Transverse colon (tissue), 4 donors: ENCODE results near the gene ULK4. TPM values are rescaled to one million over a fixed set of nuclear protein-coding genes. Genes with fewer than 3 reads are reported as not detected.

Experiments
- DNase-seq: peaks from one replicate; pipeline ENCODE4 v3.0.0-alpha.2; 2019
- H3K27ac ChIP-seq, 4 donors: fragments of 200-600 bp; sonication (generic); 2 replicates each; pipeline ENCODE4 v1.5.1; 2016 to 2018; ENCODE audit warnings: inconsistent platforms in 4 of 4
- H3K27me3 ChIP-seq: fragments of 200-600 bp; sonication (generic); 2 replicates; pipeline ENCODE4 v1.5.1; 2017; ENCODE audit warnings: inconsistent platforms
- H3K36me3 ChIP-seq, 4 donors: fragments of 200-600 bp; sonication (generic); 2 replicates each; pipeline ENCODE4 v1.5.1; 2017 to 2019; ENCODE audit warnings: inconsistent platforms in 4 of 4
- H3K4me1 ChIP-seq, 4 donors: fragments of 200-600 bp; sonication (generic); 2 replicates each; pipeline ENCODE4 v1.5.1; 2017 to 2020; ENCODE audit warnings: inconsistent platforms in 4 of 4
- H3K4me3 ChIP-seq, 4 donors: fragments of 200-600 bp; sonication (generic); 1 replicate in 1 of 4; 2 replicates in 3 of 4; pipeline versions ENCODE4 v1.5.1 to v1.6.1; 2017 to 2019; ENCODE audit warnings: inconsistent platforms in 4 of 4
- H3K9me3 ChIP-seq, 2 donors: fragments of 200-600 bp; sonication (generic); 2 replicates each; pipeline ENCODE4 v1.5.1; 2017 to 2019; ENCODE audit warnings: inconsistent platforms in 2 of 2
- EP300 ChIP-seq: sonication (generic); formaldehyde crosslinking; IDR thresholded peaks from one replicate; pipeline ENCODE4 v1.6.1; 2017; ENCODE audit warnings: antibody characterized with exemption, low read depth
- POLR2A ChIP-seq: fragments of 450-650 bp; IDR thresholded peaks from one replicate; pipeline ENCODE4 v1.6.1; 2016; ENCODE audit warnings: antibody characterized with exemption, mild to moderate bottlenecking, moderate library complexity
- POLR2AphosphoS5 ChIP-seq, 3 donors: sonication (generic); formaldehyde crosslinking; IDR thresholded peaks; one replicate each; pipeline ENCODE4 v1.6.1; 2016; ENCODE audit warnings: antibody characterized with exemption in 3 of 3
- WGBS, 2 donors: methylation state at CpG; one replicate each; pipeline ENCODE4 v1.1.5; 2018; ENCODE audit warnings: low coverage in 1 of 2; 5-methylcytosine and 5-hydroxymethylcytosine counted together
- in situ Hi-C, 4 donors: fragments of 200-750 bp; cut with MboI; loops; one replicate each; pipeline versions ENCODE4 v1.15.0 to v1.15.1; 2017; ENCODE audit warnings: low sequenced_read_pairs in 3 of 4, low pct_ligation_motif_present in 1 of 4, low pct_unique_long_range_greater_than_20kb in 1 of 4
- intact Hi-C: fragments of 100-400 bp; cut with DNase I; formaldehyde crosslinking; loops from one replicate; pipeline ENCODE4 v1.15.1; 2023; ENCODE audit warnings: low total_unique reads
- total RNA-seq, 4 donors: library from RNA; depleted of rRNA; stranded (reverse); fragments of >200 nt; gene quantifications; one replicate each; pipeline ENCODE4 v1.1.0, GENCODE V29; 2016
- TF ChIP-seq, protein P1 (sequence below), 5 experiments: fragments of 200-600 bp in 3 of 5; fragments of 450-650 bp in 2 of 5; sonication (generic) in 3 of 5; IDR thresholded peaks; 1 replicate in 2 of 5; 2 replicates in 3 of 5; pipeline ENCODE4 v1.5.1; 2016 to 2017; ENCODE audit warnings: antibody characterized with exemption in 5 of 5, inconsistent platforms in 3 of 5, mild to moderate bottlenecking in 2 of 5, moderate library complexity in 1 of 5

The ULK4 gene
- total RNA-seq, 4 donors from 2014 or later, result 4.1 to 19.2 (median 11.7) TPM

DNA sequence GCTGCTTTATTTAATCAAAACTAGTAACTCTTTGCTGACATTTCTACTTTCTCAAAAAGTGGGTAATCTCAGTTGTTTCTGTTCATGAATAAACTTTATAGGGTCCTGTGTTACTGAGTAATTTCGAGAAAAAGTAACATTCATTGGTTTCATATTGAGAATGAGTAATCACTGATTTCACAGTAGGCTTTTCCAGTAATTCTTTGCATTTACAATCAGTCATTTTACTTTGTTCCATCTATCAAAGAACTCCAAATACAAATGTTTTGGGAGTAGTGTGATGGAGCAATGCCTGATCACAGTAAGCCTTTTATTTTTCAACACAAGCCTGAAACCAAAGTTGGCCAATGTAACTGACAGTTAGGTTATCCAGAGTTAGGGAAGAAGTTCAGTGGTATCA, 353.6 kb downstream of the ULK4 start:
- no peak for DNase-seq
- no peak for TF ChIP-seq POLR2A
- TF ChIP-seq, protein P1, sequence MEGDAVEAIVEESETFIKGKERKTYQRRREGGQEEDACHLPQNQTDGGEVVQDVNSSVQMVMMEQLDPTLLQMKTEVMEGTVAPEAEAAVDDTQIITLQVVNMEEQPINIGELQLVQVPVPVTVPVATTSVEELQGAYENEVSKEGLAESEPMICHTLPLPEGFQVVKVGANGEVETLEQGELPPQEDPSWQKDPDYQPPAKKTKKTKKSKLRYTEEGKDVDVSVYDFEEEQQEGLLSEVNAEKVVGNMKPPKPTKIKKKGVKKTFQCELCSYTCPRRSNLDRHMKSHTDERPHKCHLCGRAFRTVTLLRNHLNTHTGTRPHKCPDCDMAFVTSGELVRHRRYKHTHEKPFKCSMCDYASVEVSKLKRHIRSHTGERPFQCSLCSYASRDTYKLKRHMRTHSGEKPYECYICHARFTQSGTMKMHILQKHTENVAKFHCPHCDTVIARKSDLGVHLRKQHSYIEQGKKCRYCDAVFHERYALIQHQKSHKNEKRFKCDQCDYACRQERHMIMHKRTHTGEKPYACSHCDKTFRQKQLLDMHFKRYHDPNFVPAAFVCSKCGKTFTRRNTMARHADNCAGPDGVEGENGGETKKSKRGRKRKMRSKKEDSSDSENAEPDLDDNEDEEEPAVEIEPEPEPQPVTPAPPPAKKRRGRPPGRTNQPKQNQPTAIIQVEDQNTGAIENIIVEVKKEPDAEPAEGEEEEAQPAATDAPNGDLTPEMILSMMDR (IDR thresholded peaks at IDR 0.05), result no peak
- no peak for TF ChIP-seq EP300
- no peak for TF ChIP-seq POLR2AphosphoS5 (IDR thresholded peaks at IDR 0.05)
- Histone ChIP-seq H3K9me3 (no peaks in the 10 kb centered on the region), H3K4me3 (no peak overlapping the region), H3K27ac (peak overlapping the region in 1 of 4 donors; percentile 5), H3K4me1 (no peaks in the 10 kb centered on the region), H3K27me3 (no peaks in the 10 kb centered on the region), H3K36me3 (no peaks in the 10 kb centered on the region)
- in situ Hi-C loops, result no loop called here
- intact Hi-C loops, result no loop called here
- 67 to 75% methylated on average over 1 of the region's 1 CpG for WGBS, 2 donors

DNA sequence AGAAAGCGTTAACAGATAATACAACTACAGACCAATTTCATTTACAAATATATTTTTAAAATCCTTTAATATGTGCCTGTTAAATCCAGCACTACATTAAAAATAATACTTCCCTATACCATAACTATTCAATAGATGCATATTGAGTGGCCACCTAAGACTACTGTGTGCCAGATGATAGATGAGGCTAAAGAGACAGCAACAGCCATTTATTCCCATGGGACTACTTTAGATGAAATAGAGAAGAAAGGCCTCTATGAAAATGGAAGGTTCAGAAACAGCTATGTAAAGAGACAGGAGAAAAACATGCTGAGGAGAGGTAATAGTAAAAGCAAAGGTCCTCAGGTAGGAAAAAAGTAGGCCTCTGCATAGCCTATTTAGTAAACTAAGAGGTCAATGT, 358.1 kb downstream of the ULK4 start:
- DNase-seq, result no peak
- Histone ChIP-seq H3K27me3 (no peaks in the 10 kb centered on the region), H3K9me3 (no peaks in the 10 kb centered on the region), H3K27ac (no peak overlapping the region), H3K36me3 (no peaks in the 10 kb centered on the region), H3K4me3 (no peak overlapping the region), H3K4me1 (no peaks in the 10 kb centered on the region)
- no peak for TF ChIP-seq POLR2A
- TF ChIP-seq EP300, result no peak
- no peak for TF ChIP-seq POLR2AphosphoS5 (IDR thresholded peaks at IDR 0.05)
- TF ChIP-seq, protein P1 (IDR thresholded peaks at IDR 0.05), result no peak
- intact Hi-C loops (no loop called here), in situ Hi-C loops (no loop called here)
- 100% methylated on average over 1 of the region's 1 CpG for WGBS, 2 donors

DNA sequence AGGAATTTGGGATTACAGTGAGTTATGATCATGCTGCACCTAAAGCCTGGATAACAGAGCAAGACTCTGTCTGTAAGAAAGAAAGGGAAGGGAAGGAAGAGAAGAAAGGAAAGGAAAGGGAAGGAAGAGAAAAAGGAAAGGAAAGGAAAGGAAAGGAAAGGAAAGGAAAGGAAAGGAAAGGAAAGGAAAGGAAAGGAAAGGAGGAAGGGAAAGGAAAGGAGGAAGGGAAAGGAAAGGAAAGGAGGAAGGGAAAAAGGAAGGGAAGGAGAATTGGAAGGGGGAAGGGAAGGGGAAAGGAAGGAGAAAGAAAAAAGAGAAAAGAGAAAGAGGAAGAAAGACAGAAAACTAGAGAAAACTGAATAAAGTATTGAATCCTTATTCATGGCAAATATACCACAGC, 359.8 kb downstream of the ULK4 start:
- in situ Hi-C loops (no loop called here), intact Hi-C loops (no loop called here)
- Histone ChIP-seq H3K27ac (no peak overlapping the region), H3K9me3 (no peaks in the 10 kb centered on the region), H3K36me3 (no peaks in the 10 kb centered on the region), H3K27me3 (no peaks in the 10 kb centered on the region), H3K4me1 (no peaks in the 10 kb centered on the region), H3K4me3 (no peak overlapping the region)
- DNase-seq, result no peak
- TF ChIP-seq POLR2A (no peak), POLR2AphosphoS5 (IDR thresholded peaks at IDR 0.05) (no peak), EP300 (no peak)
- TF ChIP-seq, protein P1 (IDR thresholded peaks at IDR 0.05), result no peak

DNA sequence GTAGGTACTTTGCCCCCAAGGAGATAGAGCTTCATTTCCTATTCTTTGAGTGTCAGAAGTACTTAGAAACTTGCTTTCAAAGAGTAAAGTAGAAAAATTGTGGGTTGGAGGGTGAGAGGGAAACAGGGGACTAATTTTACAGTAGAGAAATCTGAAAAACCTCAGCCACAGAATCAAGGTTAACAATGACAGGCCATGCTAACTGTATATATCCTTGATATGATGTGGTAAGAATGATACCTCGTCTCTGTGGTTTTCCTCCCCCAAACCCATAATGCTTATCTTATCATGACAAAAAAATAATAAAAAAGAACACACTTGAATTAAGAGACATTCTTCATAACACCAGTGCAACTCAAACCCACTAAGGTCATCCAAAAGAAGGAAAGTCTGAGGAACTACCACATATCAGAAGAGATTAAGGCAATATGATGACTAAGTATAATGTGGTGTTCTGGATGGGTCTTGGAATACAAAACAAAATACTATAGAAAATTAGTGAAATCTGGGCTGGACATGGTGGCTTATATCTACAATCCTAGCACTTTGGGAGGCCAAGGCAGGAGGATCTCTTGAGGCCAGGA, 360.4 kb downstream of the ULK4 start:
- no peak overlapping the region for H3K27ac ChIP-seq
- in situ Hi-C loops, result no loop called here
- DNase-seq, result no peak
- H3K4me1 ChIP-seq, result no peaks in the 10 kb centered on the region
- H3K4me3 ChIP-seq, result no peak overlapping the region
- H3K9me3 ChIP-seq, result no peaks in the 10 kb centered on the region
- no peaks in the 10 kb centered on the region for H3K27me3 ChIP-seq
- intact Hi-C loops, result no loop called here
- TF ChIP-seq, protein P1 (IDR thresholded peaks at IDR 0.05), result no peak
- TF ChIP-seq POLR2A (no peak), EP300 (no peak), POLR2AphosphoS5 (IDR thresholded peaks at IDR 0.05) (no peak)
- 22 to 50% methylated on average over 1 of the region's 1 CpG for WGBS, 2 donors
- H3K36me3 ChIP-seq, result no peaks in the 10 kb centered on the region
